Liver (tissue), 9 donors: ENCODE data around the gene COL4A1. TPM values are rescaled to one million over a fixed set of nuclear protein-coding genes. Genes with fewer than 3 reads are reported as not detected.

Source experiments
- DNase-seq: peaks from one replicate; pipeline ENCODE4 v3.0.0-alpha.2; 2017; ENCODE audit warnings: low spot score
- H3K27ac ChIP-seq, 2 donors: one replicate each; pipeline ENCODE4 v1.7.0; 2013; ENCODE audit warnings: inconsistent platforms in 2 of 2, low read length in 2 of 2, control low read depth in 1 of 2, low read depth in 1 of 2, mild to moderate bottlenecking in 1 of 2
- H3K27me3 ChIP-seq, 4 donors: one replicate each; pipeline versions ENCODE4 v1.6.1 to v1.7.0; 2013; ENCODE audit warnings: low read length in 3 of 4, inconsistent platforms in 1 of 4, mild to moderate bottlenecking in 1 of 4, moderate library complexity in 1 of 4; ENCODE audit not compliant: control insufficient read depth in 4 of 4, insufficient read depth in 4 of 4
- H3K36me3 ChIP-seq, 4 donors: one replicate each; pipeline versions ENCODE4 v1.6.1 to v1.7.0; 2013; ENCODE audit warnings: low read length in 3 of 4, mild to moderate bottlenecking in 3 of 4, low read depth in 1 of 4, moderate library complexity in 1 of 4; ENCODE audit not compliant: control insufficient read depth in 4 of 4, insufficient read depth in 3 of 4
- H3K4me1 ChIP-seq, 4 donors: one replicate each; pipeline versions ENCODE4 v1.6.1 to v1.7.0; 2013; ENCODE audit warnings: low read length in 3 of 4, mild to moderate bottlenecking in 3 of 4, moderate library complexity in 1 of 4; ENCODE audit not compliant: control insufficient read depth in 4 of 4, insufficient read depth in 4 of 4
- H3K4me3 ChIP-seq, 3 donors: one replicate each; pipeline versions ENCODE4 v1.6.1 to v1.7.0; 2013; ENCODE audit warnings: low read length in 3 of 3, control low read depth in 1 of 3, low read depth in 1 of 3, mild to moderate bottlenecking in 1 of 3
- H3K9ac ChIP-seq, 2 donors: one replicate each; pipeline ENCODE4 v1.7.0; 2013; ENCODE audit warnings: low read length in 2 of 2, mild to moderate bottlenecking in 2 of 2, moderate library complexity in 2 of 2, control low read depth in 1 of 2, low read depth in 1 of 2
- H3K9me3 ChIP-seq, 4 donors: one replicate each; pipeline versions ENCODE4 v1.6.1 to v1.7.0; 2013; ENCODE audit warnings: low read length in 3 of 4; ENCODE audit not compliant: control insufficient read depth in 4 of 4
- EGR1 ChIP-seq, 2 donors: IDR thresholded peaks; 2 replicates each; pipeline ENCODE4 v1.6.1; 2016 to 2018; ENCODE audit warnings: antibody characterized with exemption in 2 of 2, low read depth in 2 of 2
- FOXA1 ChIP-seq: IDR thresholded peaks from 2 replicates; pipeline ENCODE4 v1.6.1; 2016; ENCODE audit warnings: antibody characterized with exemption
- FOXA2 ChIP-seq: IDR thresholded peaks from 2 replicates; pipeline ENCODE4 v1.6.1; 2016; ENCODE audit warnings: antibody characterized with exemption
- GABPA ChIP-seq, 2 donors: IDR thresholded peaks in 1 of 2; conservative IDR thresholded peaks in 1 of 2; 2 replicates each; pipeline ENCODE4 v1.6.1; 2016; ENCODE audit warnings: antibody characterized with exemption in 2 of 2, mild to moderate bottlenecking in 1 of 2, moderate library complexity in 1 of 2
- HNF4A ChIP-seq, 2 donors: conservative IDR thresholded peaks; 2 replicates each; pipeline ENCODE4 v1.6.1; 2016; ENCODE audit warnings: antibody characterized with exemption in 2 of 2, mild to moderate bottlenecking in 2 of 2
- HNF4G ChIP-seq: IDR thresholded peaks from 2 replicates; pipeline ENCODE4 v1.6.1; 2016; ENCODE audit warnings: antibody characterized with exemption
- JUND ChIP-seq, 2 donors: IDR thresholded peaks; 2 replicates each; pipeline ENCODE4 v1.6.1; 2016; ENCODE audit warnings: antibody characterized with exemption in 2 of 2
- NR2F2 ChIP-seq: IDR thresholded peaks from 2 replicates; pipeline ENCODE4 v1.6.1; 2016; ENCODE audit warnings: antibody characterized with exemption
- RAD21 ChIP-seq, 2 donors: IDR thresholded peaks; 2 replicates each; pipeline ENCODE4 v1.6.1; 2016; ENCODE audit warnings: antibody characterized with exemption in 2 of 2, mild to moderate bottlenecking in 2 of 2
- RXRA ChIP-seq, 2 donors: IDR thresholded peaks; 2 replicates each; pipeline ENCODE4 v1.6.1; 2017 to 2018; ENCODE audit warnings: antibody characterized with exemption in 2 of 2, mild to moderate bottlenecking in 1 of 2
- SP1 ChIP-seq: IDR thresholded peaks from 2 replicates; pipeline ENCODE4 v1.6.1; 2018; ENCODE audit warnings: antibody characterized with exemption, mild to moderate bottlenecking
- TAF1 ChIP-seq: conservative IDR thresholded peaks from 2 replicates; pipeline ENCODE4 v1.6.1; 2016; ENCODE audit warnings: antibody characterized with exemption, mild to moderate bottlenecking
- YY1 ChIP-seq: IDR thresholded peaks from 2 replicates; pipeline ENCODE4 v1.6.1; 2016; ENCODE audit warnings: antibody characterized with exemption, mild to moderate bottlenecking
- WGBS: extraction: QIAGEN DNeasy Blood & Tissue Kit; methylation state at CpG from one replicate; pipeline ENCODE4 v1.1.7; 2013; 5-methylcytosine and 5-hydroxymethylcytosine counted together
- polyA plus RNA-seq, 2 donors: library from polyadenylated mRNA; stranded (reverse) in 1 of 2; unstranded in 1 of 2; fragments of 200-250 nt in 1 of 2; fragments of >200 nt in 1 of 2; fragmentation: Nextera tagmentation in 1 of 2; extraction: Ambion mirVana in 1 of 2; gene quantifications; one replicate each; pipeline versions ENCODE4 v1.2.1 to v1.2.3, GENCODE V29; 2013 to 2015
- total RNA-seq, 2 donors: library from RNA; depleted of rRNA; stranded (reverse); fragments of >200 nt; gene quantifications; one replicate each; pipeline ENCODE4 v1.2.3, GENCODE V29; 2014
- TF ChIP-seq, protein P1 (sequence below): IDR thresholded peaks from 2 replicates; pipeline ENCODE4 v1.6.1; 2016; ENCODE audit warnings: antibody characterized with exemption
- TF ChIP-seq, protein P2 (sequence below): IDR thresholded peaks from 2 replicates; pipeline ENCODE4 v1.6.1; 2016; ENCODE audit warnings: antibody characterized with exemption
- TF ChIP-seq, protein P3 (sequence below): fragments of 150-350 bp; IDR thresholded peaks from 2 replicates; pipeline ENCODE4 v1.5.1; 2017; ENCODE audit warnings: improper control_type of control experiment, low read depth, low read length; ENCODE audit not compliant: missing input control
- TF ChIP-seq, protein P4 (sequence below): IDR thresholded peaks from 2 replicates; pipeline ENCODE4 v1.6.1; 2016; ENCODE audit warnings: antibody characterized with exemption, mild to moderate bottlenecking
- TF ChIP-seq, protein P5 (sequence below): IDR thresholded peaks from 2 replicates; pipeline ENCODE4 v1.6.1; 2016; ENCODE audit warnings: antibody characterized with exemption
- donor health status: healthy.
- donor health status: healthy.
- donor health status: healthy.
- donor health status: healthy.
- donor health status: healthy.

The COL4A1 gene
- total and polyA plus RNA-seq, 4 donors, result 5.0 to 68.5 (median 37.9) TPM

DNA sequence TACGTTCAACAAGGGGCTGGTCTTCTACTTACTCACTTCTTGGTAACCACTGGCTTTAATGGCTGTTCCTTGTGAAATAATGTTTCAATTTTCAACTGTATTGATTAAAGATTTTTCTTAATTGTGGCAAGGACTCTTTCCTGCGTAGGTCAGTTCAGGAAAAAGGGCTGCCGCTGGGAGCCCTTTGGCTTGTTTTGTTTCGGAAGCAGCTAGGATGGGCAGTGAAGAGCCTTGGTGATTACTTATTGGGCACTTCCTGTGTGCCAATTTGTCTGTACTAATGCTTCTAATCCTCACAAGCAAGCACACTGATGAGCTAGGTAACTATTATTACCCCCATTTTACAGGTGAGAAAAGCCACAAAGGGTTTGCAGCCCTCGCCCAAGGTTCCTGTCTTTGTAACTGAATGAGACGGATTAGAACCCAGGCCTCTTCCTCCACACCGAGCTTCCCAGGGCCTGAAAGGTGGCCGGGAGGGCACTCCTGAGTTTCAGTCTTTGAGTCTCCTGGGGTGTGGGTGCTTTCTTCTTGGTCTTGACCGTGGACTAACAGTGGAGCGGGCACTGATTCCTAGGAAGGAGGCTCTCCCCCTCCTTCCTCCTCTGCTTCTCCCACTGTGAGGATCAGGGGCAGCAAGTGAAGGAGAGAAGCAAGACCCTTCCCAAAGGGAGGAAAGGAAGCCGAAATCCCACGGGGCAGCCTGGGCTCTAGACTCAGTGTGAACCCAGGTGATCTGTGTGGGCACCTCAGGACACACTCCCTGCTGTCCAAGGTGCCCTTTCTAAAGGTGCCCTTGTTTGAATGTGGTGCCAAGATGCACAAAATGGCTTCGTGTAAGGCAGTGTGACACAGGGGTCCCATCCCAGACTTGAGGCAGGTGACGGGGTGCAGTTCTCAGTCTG is 3.8 kb upstream of the COL4A1 start:
- 71% methylated on average over 14 of the region's 14 CpGs for WGBS
- TF ChIP-seq NR2F2 (no peak), JUND (IDR thresholded peaks at IDR 0.05) (no peak), RXRA (IDR thresholded peaks at IDR 0.05) (no peak), EGR1 (IDR thresholded peaks at IDR 0.05; ENCODE audit: low read depth in 2 of 2) (no peak), RAD21 (IDR thresholded peaks at IDR 0.05) (no peak), TAF1 (no peak), HNF4A (conservative IDR thresholded peaks at IDR 0.05) (no peak), YY1 (no peak), GABPA (IDR thresholded peaks at IDR 0.05 in 1 of 2, conservative IDR thresholded peaks at IDR 0.05 in 1 of 2) (no peak), FOXA1 (no peak), HNF4G (no peak), SP1 (no peak), FOXA2 (no peak)
- TF ChIP-seq, protein P1, sequence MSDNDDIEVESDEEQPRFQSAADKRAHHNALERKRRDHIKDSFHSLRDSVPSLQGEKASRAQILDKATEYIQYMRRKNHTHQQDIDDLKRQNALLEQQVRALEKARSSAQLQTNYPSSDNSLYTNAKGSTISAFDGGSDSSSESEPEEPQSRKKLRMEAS, result no peak
- TF ChIP-seq, protein P2, sequence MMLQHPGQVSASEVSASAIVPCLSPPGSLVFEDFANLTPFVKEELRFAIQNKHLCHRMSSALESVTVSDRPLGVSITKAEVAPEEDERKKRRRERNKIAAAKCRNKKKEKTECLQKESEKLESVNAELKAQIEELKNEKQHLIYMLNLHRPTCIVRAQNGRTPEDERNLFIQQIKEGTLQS, result no peak
- TF ChIP-seq, protein P3, sequence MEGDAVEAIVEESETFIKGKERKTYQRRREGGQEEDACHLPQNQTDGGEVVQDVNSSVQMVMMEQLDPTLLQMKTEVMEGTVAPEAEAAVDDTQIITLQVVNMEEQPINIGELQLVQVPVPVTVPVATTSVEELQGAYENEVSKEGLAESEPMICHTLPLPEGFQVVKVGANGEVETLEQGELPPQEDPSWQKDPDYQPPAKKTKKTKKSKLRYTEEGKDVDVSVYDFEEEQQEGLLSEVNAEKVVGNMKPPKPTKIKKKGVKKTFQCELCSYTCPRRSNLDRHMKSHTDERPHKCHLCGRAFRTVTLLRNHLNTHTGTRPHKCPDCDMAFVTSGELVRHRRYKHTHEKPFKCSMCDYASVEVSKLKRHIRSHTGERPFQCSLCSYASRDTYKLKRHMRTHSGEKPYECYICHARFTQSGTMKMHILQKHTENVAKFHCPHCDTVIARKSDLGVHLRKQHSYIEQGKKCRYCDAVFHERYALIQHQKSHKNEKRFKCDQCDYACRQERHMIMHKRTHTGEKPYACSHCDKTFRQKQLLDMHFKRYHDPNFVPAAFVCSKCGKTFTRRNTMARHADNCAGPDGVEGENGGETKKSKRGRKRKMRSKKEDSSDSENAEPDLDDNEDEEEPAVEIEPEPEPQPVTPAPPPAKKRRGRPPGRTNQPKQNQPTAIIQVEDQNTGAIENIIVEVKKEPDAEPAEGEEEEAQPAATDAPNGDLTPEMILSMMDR, result no peak
- TF ChIP-seq, protein P4, sequence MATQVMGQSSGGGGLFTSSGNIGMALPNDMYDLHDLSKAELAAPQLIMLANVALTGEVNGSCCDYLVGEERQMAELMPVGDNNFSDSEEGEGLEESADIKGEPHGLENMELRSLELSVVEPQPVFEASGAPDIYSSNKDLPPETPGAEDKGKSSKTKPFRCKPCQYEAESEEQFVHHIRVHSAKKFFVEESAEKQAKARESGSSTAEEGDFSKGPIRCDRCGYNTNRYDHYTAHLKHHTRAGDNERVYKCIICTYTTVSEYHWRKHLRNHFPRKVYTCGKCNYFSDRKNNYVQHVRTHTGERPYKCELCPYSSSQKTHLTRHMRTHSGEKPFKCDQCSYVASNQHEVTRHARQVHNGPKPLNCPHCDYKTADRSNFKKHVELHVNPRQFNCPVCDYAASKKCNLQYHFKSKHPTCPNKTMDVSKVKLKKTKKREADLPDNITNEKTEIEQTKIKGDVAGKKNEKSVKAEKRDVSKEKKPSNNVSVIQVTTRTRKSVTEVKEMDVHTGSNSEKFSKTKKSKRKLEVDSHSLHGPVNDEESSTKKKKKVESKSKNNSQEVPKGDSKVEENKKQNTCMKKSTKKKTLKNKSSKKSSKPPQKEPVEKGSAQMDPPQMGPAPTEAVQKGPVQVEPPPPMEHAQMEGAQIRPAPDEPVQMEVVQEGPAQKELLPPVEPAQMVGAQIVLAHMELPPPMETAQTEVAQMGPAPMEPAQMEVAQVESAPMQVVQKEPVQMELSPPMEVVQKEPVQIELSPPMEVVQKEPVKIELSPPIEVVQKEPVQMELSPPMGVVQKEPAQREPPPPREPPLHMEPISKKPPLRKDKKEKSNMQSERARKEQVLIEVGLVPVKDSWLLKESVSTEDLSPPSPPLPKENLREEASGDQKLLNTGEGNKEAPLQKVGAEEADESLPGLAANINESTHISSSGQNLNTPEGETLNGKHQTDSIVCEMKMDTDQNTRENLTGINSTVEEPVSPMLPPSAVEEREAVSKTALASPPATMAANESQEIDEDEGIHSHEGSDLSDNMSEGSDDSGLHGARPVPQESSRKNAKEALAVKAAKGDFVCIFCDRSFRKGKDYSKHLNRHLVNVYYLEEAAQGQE, result no peak
- TF ChIP-seq, protein P5, sequence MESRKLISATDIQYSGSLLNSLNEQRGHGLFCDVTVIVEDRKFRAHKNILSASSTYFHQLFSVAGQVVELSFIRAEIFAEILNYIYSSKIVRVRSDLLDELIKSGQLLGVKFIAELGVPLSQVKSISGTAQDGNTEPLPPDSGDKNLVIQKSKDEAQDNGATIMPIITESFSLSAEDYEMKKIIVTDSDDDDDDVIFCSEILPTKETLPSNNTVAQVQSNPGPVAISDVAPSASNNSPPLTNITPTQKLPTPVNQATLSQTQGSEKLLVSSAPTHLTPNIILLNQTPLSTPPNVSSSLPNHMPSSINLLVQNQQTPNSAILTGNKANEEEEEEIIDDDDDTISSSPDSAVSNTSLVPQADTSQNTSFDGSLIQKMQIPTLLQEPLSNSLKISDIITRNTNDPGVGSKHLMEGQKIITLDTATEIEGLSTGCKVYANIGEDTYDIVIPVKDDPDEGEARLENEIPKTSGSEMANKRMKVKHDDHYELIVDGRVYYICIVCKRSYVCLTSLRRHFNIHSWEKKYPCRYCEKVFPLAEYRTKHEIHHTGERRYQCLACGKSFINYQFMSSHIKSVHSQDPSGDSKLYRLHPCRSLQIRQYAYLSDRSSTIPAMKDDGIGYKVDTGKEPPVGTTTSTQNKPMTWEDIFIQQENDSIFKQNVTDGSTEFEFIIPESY, result no peak
- no peaks in the 10 kb centered on the region for H3K9me3 ChIP-seq
- peaks cover 0 to 21% (median 7%) of the 10 kb centered on the region in 4 donors for H3K27me3 ChIP-seq
- no peak for DNase-seq
- no peaks in the 10 kb centered on the region for H3K36me3 ChIP-seq
- H3K27ac ChIP-seq, result no peak overlapping the region
- no peak overlapping the region for H3K4me3 ChIP-seq
- no peak overlapping the region for H3K9ac ChIP-seq
- peaks cover 3 to 33% (median 20%) of the 10 kb centered on the region in 4 donors for H3K4me1 ChIP-seq
